Measurements from ENCODE around the gene FMR1.

FMR1 gene

DNA sequence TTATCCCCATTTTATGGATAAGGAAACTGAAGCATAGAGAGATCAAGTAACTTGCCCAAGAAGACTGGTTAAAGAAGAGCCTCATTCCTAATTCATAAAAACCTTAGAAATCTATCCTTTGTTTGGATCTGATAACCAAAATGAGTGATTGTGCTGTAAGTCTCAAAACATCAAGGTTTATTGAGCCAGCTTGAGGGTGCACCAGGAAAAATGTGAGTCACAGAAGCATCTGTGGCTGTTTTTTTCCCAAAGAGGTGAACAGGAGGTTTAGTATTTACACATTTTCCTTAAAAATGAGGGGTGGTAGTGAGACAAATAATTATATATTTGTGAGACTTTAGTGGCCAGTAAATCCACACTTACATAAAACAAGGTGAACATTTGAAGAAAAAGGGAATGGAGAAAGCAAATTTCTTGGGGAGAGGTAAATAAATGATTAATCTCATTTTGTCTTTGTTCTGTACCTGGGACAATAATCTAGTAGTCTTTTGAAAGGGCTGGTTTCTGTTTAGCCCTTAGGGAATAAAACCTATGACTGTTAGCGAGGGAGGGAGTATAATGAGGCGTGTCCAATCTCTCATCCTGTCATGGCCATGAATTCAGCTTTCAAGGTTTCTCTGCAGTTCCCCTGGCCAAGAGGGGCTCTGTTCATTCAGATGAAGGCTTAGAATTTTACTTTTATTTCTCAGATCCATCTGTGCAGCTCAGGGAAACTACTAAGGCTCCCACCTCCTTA, 12.2 kb upstream of the FMR1 start:
- H3K27ac Mint-ChIP-seq, result peak overlapping the region; percentile 19
- H3K4me1 Mint-ChIP-seq, result peaks cover 47% of the 10 kb centered on the region
- peak overlapping the region; percentile 0 for H3K4me3 Mint-ChIP-seq
- H3K9me3 Mint-ChIP-seq, result peaks cover 50% of the 10 kb centered on the region
- H3K27me3 Mint-ChIP-seq (ENCODE audit: low read depth, poor library complexity), result peaks cover 5% of the 10 kb centered on the region
- no peak for TF ChIP-seq CTCF (IDR thresholded peaks at IDR 0.05)
- DNase-seq, result no peak
- H3K36me3 Mint-ChIP-seq (ENCODE audit: low read depth), result no peaks in the 10 kb centered on the region

DNA sequence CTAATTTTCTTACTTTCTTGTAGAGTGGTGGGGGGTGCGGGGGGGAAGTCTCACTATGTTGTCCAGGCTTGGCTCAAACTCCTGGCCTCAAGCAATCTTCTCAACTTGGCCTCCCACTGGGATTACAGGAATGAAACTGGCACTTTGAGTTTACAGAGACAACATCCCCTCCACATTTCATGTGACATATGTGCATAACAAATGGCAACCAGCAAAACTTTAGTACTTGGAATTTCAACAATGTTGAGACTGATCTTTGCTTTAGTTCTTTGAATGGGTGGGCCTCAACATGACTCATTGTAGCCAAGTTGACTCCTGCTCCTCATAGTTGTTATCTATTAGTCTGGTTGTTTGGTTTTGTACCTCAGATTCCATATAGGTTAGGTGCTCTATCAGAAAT, 11.4 kb upstream of the FMR1 start:
- no peak overlapping the region for H3K4me3 Mint-ChIP-seq
- no peak for DNase-seq
- peaks cover 5% of the 10 kb centered on the region for H3K27me3 Mint-ChIP-seq (ENCODE audit: low read depth, poor library complexity)
- TF ChIP-seq CTCF (IDR thresholded peaks at IDR 0.05), result no peak
- peaks cover 42% of the 10 kb centered on the region for H3K4me1 Mint-ChIP-seq
- no peaks in the 10 kb centered on the region for H3K36me3 Mint-ChIP-seq (ENCODE audit: low read depth)
- peak overlapping the region; percentile 19 for H3K27ac Mint-ChIP-seq
- peaks cover 46% of the 10 kb centered on the region for H3K9me3 Mint-ChIP-seq

DNA sequence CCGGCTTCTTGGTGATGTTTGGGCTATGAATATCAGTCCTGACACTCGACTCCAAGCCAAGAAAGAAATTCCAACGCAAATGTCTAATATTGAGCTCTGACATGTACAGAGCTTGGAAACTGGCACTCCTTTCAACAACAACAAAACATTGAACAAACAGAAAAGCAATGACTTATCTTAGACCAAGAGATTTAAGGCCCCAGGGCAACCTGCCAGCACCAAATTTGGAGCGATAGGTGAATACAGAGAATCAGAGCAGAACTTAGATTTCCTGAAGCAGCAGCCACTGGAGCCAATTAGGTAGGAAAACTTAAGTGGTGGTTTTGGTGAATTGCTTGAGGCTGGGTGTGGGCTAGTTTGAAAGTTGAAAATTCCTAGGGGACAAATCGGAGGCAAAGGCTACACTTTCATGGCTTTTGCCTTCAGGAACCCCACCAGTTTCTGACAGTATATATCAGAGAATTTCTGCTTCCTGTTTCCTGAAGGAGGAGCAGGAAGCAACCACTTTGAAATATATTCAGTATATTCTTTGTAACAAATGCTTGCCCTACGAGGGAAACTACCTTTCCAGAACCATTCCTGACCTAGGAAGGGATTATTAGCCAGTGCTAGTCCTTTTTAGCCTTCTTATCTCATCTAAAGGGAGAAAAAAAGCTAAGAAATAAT, 10.1 kb upstream of the FMR1 start:
- H3K9me3 Mint-ChIP-seq, result peaks cover 38% of the 10 kb centered on the region
- no peak for TF ChIP-seq CTCF (IDR thresholded peaks at IDR 0.05)
- H3K4me3 Mint-ChIP-seq, result no peak overlapping the region
- peak overlapping the region; percentile 20 for H3K27ac Mint-ChIP-seq
- no peak for DNase-seq
- no peaks in the 10 kb centered on the region for H3K36me3 Mint-ChIP-seq (ENCODE audit: low read depth)
- H3K27me3 Mint-ChIP-seq (ENCODE audit: low read depth, poor library complexity), result peaks cover 5% of the 10 kb centered on the region
- peaks cover 42% of the 10 kb centered on the region for H3K4me1 Mint-ChIP-seq

- no peak overlapping the region for H3K4me3 Mint-ChIP-seq
- no peak for TF ChIP-seq CTCF (IDR thresholded peaks at IDR 0.05)
These were observed 9.4 kb upstream of the FMR1 start for GRCh38 chrX:147902270-147902669.

DNA sequence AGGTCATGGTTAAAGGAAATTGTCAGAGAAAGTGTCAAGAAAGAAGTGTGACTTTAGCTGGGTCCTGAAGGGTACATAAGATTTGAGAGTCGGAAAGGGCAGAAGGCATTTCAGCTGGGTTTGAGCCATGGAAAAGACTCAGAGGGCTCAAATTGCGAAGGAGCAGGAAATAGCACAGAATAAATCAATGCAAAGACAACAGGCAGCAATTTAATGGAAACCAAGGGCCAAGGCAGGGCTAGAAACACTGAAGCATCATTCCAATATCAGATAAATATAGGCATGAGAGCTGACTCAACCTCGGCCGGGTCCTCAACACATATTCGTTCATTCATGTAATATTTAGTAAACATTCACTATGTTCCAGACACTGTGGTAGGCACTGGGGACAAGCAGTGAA, 3.6 kb upstream of the FMR1 start:
- H3K9me3 Mint-ChIP-seq, result peaks cover 25% of the 10 kb centered on the region
- peak overlapping the region; percentile 88 for H3K27ac Mint-ChIP-seq
- no peaks in the 10 kb centered on the region for H3K27me3 Mint-ChIP-seq (ENCODE audit: low read depth, poor library complexity)
- peaks cover 41% of the 10 kb centered on the region for H3K4me1 Mint-ChIP-seq
- TF ChIP-seq CTCF (IDR thresholded peaks at IDR 0.05), result no peak
- H3K4me3 Mint-ChIP-seq, result peak overlapping the region; percentile 3
- DNase-seq, result no peak
- no peaks in the 10 kb centered on the region for H3K36me3 Mint-ChIP-seq (ENCODE audit: low read depth)

More at GRCh38 chrX:147902270-147902669, 9.4 kb upstream of the FMR1 start:
- no peak overlapping the region for H3K27ac Mint-ChIP-seq
- no peaks in the 10 kb centered on the region for H3K36me3 Mint-ChIP-seq (ENCODE audit: low read depth)
- DNase-seq, result no peak
- peaks cover 34% of the 10 kb centered on the region for H3K9me3 Mint-ChIP-seq
- H3K27me3 Mint-ChIP-seq (ENCODE audit: low read depth, poor library complexity), result peaks cover 5% of the 10 kb centered on the region
- peaks cover 42% of the 10 kb centered on the region for H3K4me1 Mint-ChIP-seq

All from nephron progenitor cell (in vitro differentiated cells).